HepG2 (cell line): ENCODE results near the gene GSTCD. TPM values are rescaled to one million over a fixed set of nuclear protein-coding genes. Genes with fewer than 3 reads are reported as not detected.

Experiments
- DMAP1 ChIP-seq: IDR thresholded peaks from 2 replicates; pipeline ENCODE4 v1.6.1; 2016
- DPF2 ChIP-seq: sonication (generic); formaldehyde crosslinking; IDR thresholded peaks from 2 replicates; pipeline ENCODE4 v1.4.0; 2020; ENCODE audit warnings: mild to moderate bottlenecking, low read depth, missing genetic modification reagents, borderline replicate concordance
- FOXK1 ChIP-seq: sonication (generic); formaldehyde crosslinking; IDR thresholded peaks from 2 replicates; pipeline ENCODE4 v1.4.0; 2020; ENCODE audit warnings: low read depth, missing genetic modification reagents, borderline replicate concordance
- HNRNPLL ChIP-seq: fragments of 200-400 bp; formaldehyde crosslinking; IDR thresholded peaks from 2 replicates; pipeline ENCODE4 v1.6.1; 2017; ENCODE audit warnings: mild to moderate bottlenecking, low read depth, low read length; ENCODE audit not compliant: poor library complexity, severe bottlenecking
- KLF15 ChIP-seq: sonication (generic); formaldehyde crosslinking; IDR thresholded peaks from 2 replicates; pipeline ENCODE4 v1.8.1; 2023; ENCODE audit warnings: borderline replicate concordance, mild to moderate bottlenecking, inconsistent platforms, missing genetic modification reagents, mixed read lengths
- MIER3 ChIP-seq: IDR thresholded peaks from 2 replicates; pipeline ENCODE4 v1.6.1; 2016; ENCODE audit warnings: missing compliant biosample characterization, borderline replicate concordance
- MTF1 ChIP-seq: sonication (generic); formaldehyde crosslinking; IDR thresholded peaks from 2 replicates; pipeline ENCODE4 v1.5.0; 2020; ENCODE audit warnings: missing genetic modification reagents
- PRPF4 ChIP-seq: fragments of 200-400 bp; formaldehyde crosslinking; IDR thresholded peaks from 2 replicates; pipeline ENCODE4 v1.6.1; 2016; ENCODE audit warnings: low read length, low read depth; ENCODE audit not compliant: poor library complexity, severe bottlenecking
- SNRNP70 ChIP-seq: fragments of 200-400 bp; formaldehyde crosslinking; IDR thresholded peaks from 2 replicates; pipeline ENCODE4 v1.6.1; 2017; ENCODE audit warnings: mild to moderate bottlenecking, low read depth, low read length, moderate library complexity
- SOX13 ChIP-seq, 3 experiments: fragments of 450-650 bp in 1 of 3; sonication (generic) in 1 of 3; formaldehyde crosslinking in 1 of 3; IDR thresholded peaks in 2 of 3; conservative IDR thresholded peaks in 1 of 3; 2 replicates each; pipeline versions ENCODE4 v1.5.0 to v1.6.1; 2016 to 2020; ENCODE audit warnings: antibody characterized with exemption in 1 of 3, mild to moderate bottlenecking in 1 of 3, missing compliant biosample characterization in 1 of 3, missing genetic modification reagents in 1 of 3, moderate library complexity in 1 of 3
- SOX6 ChIP-seq, 2 experiments: fragments of 450-650 bp in 1 of 2; sonication (generic) in 1 of 2; formaldehyde crosslinking in 1 of 2; IDR thresholded peaks; 2 replicates each; pipeline versions ENCODE4 v1.4.0 to v1.6.1; 2017 to 2020; ENCODE audit warnings: antibody characterized with exemption in 1 of 2, mild to moderate bottlenecking in 1 of 2, missing genetic modification reagents in 1 of 2
- STAT5B ChIP-seq: sonication (generic); formaldehyde crosslinking; IDR thresholded peaks from 2 replicates; pipeline ENCODE4 v1.4.0; 2020; ENCODE audit warnings: missing genetic modification reagents
- XRCC5 ChIP-seq: fragments of 200-400 bp; formaldehyde crosslinking; optimal IDR thresholded peaks from 2 replicates; pipeline ENCODE3; 2017; ENCODE audit warnings: mild to moderate bottlenecking, low read length
- ZMAT3 ChIP-seq: sonication (generic); formaldehyde crosslinking; conservative IDR thresholded peaks from 2 replicates; pipeline ENCODE4 v1.7.0; 2021; ENCODE audit warnings: missing genetic modification reagents
- ZNF235 ChIP-seq: sonication (generic); formaldehyde crosslinking; IDR thresholded peaks from 2 replicates; pipeline ENCODE4 v1.8.1; 2023; ENCODE audit warnings: mild to moderate bottlenecking, missing genetic modification reagents, borderline replicate concordance
- ZNF274 ChIP-seq: sonication (generic); formaldehyde crosslinking; IDR thresholded peaks from 2 replicates; pipeline ENCODE4 v1.5.1; 2020; ENCODE audit warnings: mild to moderate bottlenecking, missing genetic modification reagents
- ZNF562 ChIP-seq: sonication (generic); formaldehyde crosslinking; IDR thresholded peaks from 2 replicates; pipeline ENCODE4 v1.8.0; 2022; ENCODE audit warnings: missing genetic modification reagents, borderline replicate concordance
- ZNF564 ChIP-seq: sonication (generic); formaldehyde crosslinking; IDR thresholded peaks from 2 replicates; pipeline ENCODE4 v1.8.1; 2023; ENCODE audit warnings: mild to moderate bottlenecking, missing genetic modification reagents
- ZNF577 ChIP-seq: sonication (generic); formaldehyde crosslinking; IDR thresholded peaks from 2 replicates; pipeline ENCODE4 v1.4.0; 2020; ENCODE audit warnings: mild to moderate bottlenecking, low read depth, missing genetic modification reagents, borderline replicate concordance
- ZNF7 ChIP-seq: IDR thresholded peaks from 2 replicates; pipeline ENCODE4 v1.6.1; 2016; ENCODE audit warnings: missing biosample characterization, missing genetic modification reagents
- polyA plus RNA-seq, 8 experiments: library from polyadenylated mRNA; depleted of rRNA in 3 of 8; stranded (reverse) in 7 of 8; unstranded in 1 of 8; fragments of >200 nt; fragmentation: Illumina TruSeq in 4 of 8; extraction: Trizol in 4 of 8; gene quantifications; 2 replicates each; pipeline versions ENCODE4 v1.2.1 to v1.2.3, GENCODE V29; 2011 to 2016; ENCODE audit warnings: low read depth in 4 of 8, missing spikeins in 1 of 8, mixed read lengths in 1 of 8; ENCODE audit not compliant: insufficient read depth in 1 of 8
- total RNA-seq, 5 experiments: library from RNA; depleted of rRNA; stranded (reverse); fragments of >200 nt; fragmentation: Illumina TruSeq; extraction: Trizol; gene quantifications; 2 replicates each; pipeline ENCODE4 v1.2.3, GENCODE V29; 2016; ENCODE audit warnings: low read depth in 1 of 5
- TF ChIP-seq, protein P1 (sequence below): sonication (generic); formaldehyde crosslinking; IDR thresholded peaks from 2 replicates; pipeline ENCODE4 v1.4.0; 2020; ENCODE audit warnings: missing genetic modification reagents, borderline replicate concordance
- TF ChIP-seq, protein P2 (sequence below): sonication (generic); formaldehyde crosslinking; IDR thresholded peaks from 2 replicates; pipeline ENCODE4 v1.4.0; 2020; ENCODE audit warnings: mild to moderate bottlenecking, missing genetic modification reagents
- TF ChIP-seq, protein P3 (sequence below): sonication (generic); formaldehyde crosslinking; conservative IDR thresholded peaks from 2 replicates; pipeline ENCODE4 v1.8.0; 2022; ENCODE audit warnings: missing genetic modification reagents

Gene GSTCD
- total and polyA plus RNA-seq, 2 of the 13 experiments (the other 11 are each of a cell fraction or from before 2014, with no cell fraction given) = 7.9 to 30.8 TPM

DNA sequence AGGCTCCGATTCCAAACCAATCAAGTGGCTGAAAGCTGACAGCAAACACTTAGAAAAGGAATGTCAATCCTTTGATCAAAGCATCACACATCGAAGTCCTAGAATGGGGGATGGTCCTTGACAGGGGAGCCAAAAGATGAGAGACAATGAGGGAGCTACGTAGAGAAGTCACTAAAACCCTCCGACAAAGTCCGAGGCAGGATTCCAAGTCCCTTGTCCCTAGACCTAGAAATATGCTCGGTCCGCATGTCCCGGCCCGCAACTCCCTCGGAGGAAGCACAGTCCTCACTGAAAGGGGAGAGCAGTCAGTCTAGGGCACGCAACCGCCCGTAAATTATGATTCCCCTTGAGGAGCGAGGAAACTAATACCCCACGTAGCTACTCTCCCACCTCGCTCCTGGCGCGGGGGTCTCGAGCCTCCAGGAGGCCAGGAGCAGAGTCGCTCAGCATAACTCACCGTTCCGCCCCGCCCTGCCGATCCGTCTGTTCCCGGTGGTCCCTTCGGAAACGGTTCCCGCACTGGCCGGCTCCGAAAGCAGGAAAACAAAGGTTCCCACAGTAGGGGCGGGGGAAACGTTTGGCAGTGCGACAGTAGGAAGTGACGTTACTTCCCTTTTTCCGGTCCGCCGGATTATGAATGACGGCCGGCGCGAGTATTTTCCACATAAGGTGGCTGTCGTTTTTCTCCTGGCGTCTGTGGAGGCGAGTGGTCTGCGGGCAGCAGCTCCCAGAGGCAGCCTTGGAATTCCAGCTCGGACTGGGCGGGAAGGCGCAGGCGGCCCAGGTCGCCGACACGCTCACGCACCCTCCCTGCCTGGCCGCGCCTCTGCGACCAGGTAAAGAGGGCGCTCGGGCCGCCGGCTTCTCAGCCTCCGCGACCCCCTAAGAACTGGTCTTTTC is at the start of gene GSTCD, which contains the start of gene INTS12 (continued):
- TF ChIP-seq, protein P1, sequence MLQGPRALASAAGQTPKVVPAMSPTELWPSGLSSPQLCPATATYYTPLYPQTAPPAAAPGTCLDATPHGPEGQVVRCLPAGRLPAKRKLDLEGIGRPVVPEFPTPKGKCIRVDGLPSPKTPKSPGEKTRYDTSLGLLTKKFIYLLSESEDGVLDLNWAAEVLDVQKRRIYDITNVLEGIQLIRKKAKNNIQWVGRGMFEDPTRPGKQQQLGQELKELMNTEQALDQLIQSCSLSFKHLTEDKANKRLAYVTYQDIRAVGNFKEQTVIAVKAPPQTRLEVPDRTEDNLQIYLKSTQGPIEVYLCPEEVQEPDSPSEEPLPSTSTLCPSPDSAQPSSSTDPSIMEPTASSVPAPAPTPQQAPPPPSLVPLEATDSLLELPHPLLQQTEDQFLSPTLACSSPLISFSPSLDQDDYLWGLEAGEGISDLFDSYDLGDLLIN (CRISPR knock-in tag) = no peak
- no peak for TF ChIP-seq MTF1 (CRISPR knock-in tag)
- 0 out of 2 replicates have a peak, but pooled peaks have one; percentile 50 for TF ChIP-seq ZNF235
- TF ChIP-seq, protein P2, sequence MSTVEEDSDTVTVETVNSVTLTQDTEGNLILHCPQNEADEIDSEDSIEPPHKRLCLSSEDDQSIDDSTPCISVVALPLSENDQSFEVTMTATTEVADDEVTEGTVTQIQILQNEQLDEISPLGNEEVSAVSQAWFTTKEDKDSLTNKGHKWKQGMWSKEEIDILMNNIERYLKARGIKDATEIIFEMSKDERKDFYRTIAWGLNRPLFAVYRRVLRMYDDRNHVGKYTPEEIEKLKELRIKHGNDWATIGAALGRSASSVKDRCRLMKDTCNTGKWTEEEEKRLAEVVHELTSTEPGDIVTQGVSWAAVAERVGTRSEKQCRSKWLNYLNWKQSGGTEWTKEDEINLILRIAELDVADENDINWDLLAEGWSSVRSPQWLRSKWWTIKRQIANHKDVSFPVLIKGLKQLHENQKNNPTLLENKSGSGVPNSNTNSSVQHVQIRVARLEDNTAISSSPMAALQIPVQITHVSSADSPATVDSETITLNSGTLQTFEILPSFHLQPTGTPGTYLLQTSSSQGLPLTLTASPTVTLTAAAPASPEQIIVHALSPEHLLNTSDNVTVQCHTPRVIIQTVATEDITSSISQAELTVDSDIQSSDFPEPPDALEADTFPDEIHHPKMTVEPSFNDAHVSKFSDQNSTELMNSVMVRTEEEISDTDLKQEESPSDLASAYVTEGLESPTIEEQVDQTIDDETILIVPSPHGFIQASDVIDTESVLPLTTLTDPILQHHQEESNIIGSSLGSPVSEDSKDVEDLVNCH (CRISPR knock-in tag) = no peak
- TF ChIP-seq FOXK1 (CRISPR knock-in tag) = peak; percentile 96
- peak; percentile 98 for TF ChIP-seq DMAP1 (CRISPR knock-in tag)
- no peak for TF ChIP-seq SOX6 (IDR thresholded peaks at IDR 0.05)
- TF ChIP-seq SOX6 (CRISPR knock-in tag; IDR thresholded peaks at IDR 0.05) = peak; percentile 87
- TF ChIP-seq STAT5B (CRISPR knock-in tag) = peak; percentile 93; the same call in 1 of the 2 replicates
- TF ChIP-seq SNRNP70 = no peak
- peak; percentile 100 for TF ChIP-seq XRCC5
- peak; percentile 62; the same call in 1 of the 2 replicates for TF ChIP-seq ZNF274 (CRISPR knock-in tag)
- 0 out of 2 replicates have a peak, but pooled peaks have one; percentile 54 for TF ChIP-seq KLF15
- TF ChIP-seq, protein P3, sequence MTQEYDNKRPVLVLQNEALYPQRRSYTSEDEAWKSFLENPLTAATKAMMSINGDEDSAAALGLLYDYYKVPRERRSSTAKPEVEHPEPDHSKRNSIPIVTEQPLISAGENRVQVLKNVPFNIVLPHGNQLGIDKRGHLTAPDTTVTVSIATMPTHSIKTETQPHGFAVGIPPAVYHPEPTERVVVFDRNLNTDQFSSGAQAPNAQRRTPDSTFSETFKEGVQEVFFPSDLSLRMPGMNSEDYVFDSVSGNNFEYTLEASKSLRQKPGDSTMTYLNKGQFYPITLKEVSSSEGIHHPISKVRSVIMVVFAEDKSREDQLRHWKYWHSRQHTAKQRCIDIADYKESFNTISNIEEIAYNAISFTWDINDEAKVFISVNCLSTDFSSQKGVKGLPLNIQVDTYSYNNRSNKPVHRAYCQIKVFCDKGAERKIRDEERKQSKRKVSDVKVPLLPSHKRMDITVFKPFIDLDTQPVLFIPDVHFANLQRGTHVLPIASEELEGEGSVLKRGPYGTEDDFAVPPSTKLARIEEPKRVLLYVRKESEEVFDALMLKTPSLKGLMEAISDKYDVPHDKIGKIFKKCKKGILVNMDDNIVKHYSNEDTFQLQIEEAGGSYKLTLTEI (CRISPR knock-in tag) = peak; percentile 31; the same call in 1 of the 2 replicates
- TF ChIP-seq PRPF4 = peak; percentile 50
- peak; percentile 87; the same call in 1 of the 2 replicates for TF ChIP-seq ZNF564 (CRISPR knock-in tag)
- TF ChIP-seq ZNF577 (CRISPR knock-in tag) = no peak
- TF ChIP-seq HNRNPLL = peak; percentile 76
- peak; percentile 65; the same call in 1 of the 2 replicates for TF ChIP-seq ZNF7 (CRISPR knock-in tag)
- TF ChIP-seq ZMAT3 = peak; percentile 85
- TF ChIP-seq ZNF562 = peak; percentile 47; the same call in 1 of the 2 replicates
- peak; percentile 99 for TF ChIP-seq MIER3 (CRISPR knock-in tag)
- TF ChIP-seq SOX13 (IDR thresholded peaks at IDR 0.05) = no peak
- TF ChIP-seq SOX13 (CRISPR knock-in tag; conservative IDR thresholded peaks at IDR 0.05 in 1 of 2, IDR thresholded peaks at IDR 0.05 in 1 of 2) = peak in 1 of 2 experiments; percentile 78; a peak in 2 of 4 replicates
- no peak for TF ChIP-seq DPF2
